NCI-H2107 treated with DMSO at 0.1 percent for 48 hours (cell line): ENCODE data around the gene CTR9.

Source experiments
- DNase-seq: peaks from one replicate; lab custom pipeline; 2025; ENCODE audit not compliant: unreplicated experiment; lab: John Stamatoyannopoulos, UW

The CTR9 gene

GRCh38 chr11:10742460-10743208 is 8.4 kb upstream of the CTR9 start:
- DNase-seq, result no peak

- no peak for DNase-seq
Observed at GRCh38 chr11:10743354-10744000, 7.6 kb upstream of the CTR9 start.

- no peak for DNase-seq
Observed at GRCh38 chr11:10744206-10744605, 6.8 kb upstream of the CTR9 start.

- DNase-seq, result no peak
Observed at GRCh38 chr11:10746871-10747270, 4.2 kb upstream of the CTR9 start.

GRCh38 chr11:10747733-10748132 is 3.3 kb upstream of the CTR9 start:
- DNase-seq, result no peak

GRCh38 chr11:10749476-10749875 is 1.6 kb upstream of the CTR9 start:
- DNase-seq, result no peak

- DNase-seq, result no peak
Observed at GRCh38 chr11:10751581-10751940, 515 bp downstream of the CTR9 start.

GRCh38 chr11:10752061-10752460 is 1.0 kb downstream of the CTR9 start:
- DNase-seq, result no peak

GRCh38 chr11:10752486-10752885 is 1.4 kb downstream of the CTR9 start:
- DNase-seq, result no peak

- no peak for DNase-seq
Observed at GRCh38 chr11:10758957-10759356, 7.9 kb downstream of the CTR9 start.

GRCh38 chr11:10761085-10761698 is 10.1 kb downstream of the CTR9 start:
- DNase-seq, result no peak

GRCh38 chr11:10762185-10762584 is 11.1 kb downstream of the CTR9 start:
- no peak for DNase-seq

GRCh38 chr11:10762913-10763421 is 11.9 kb downstream of the CTR9 start:
- no peak for DNase-seq

GRCh38 chr11:10763766-10764165 is 12.7 kb downstream of the CTR9 start:
- DNase-seq, result no peak

- DNase-seq, result no peak
Observed at GRCh38 chr11:10764412-10764811, 13.4 kb downstream of the CTR9 start.

GRCh38 chr11:10770626-10771254 is 19.7 kb downstream of the CTR9 start:
- DNase-seq, result peak; percentile 6

GRCh38 chr11:10771457-10771856 is 20.4 kb downstream of the CTR9 start:
- no peak for DNase-seq

- DNase-seq, result no peak
Observed at GRCh38 chr11:10774811-10775210, 23.8 kb downstream of the CTR9 start.

GRCh38 chr11:10777393-10777793 is 26.3 kb downstream of the CTR9 start:
- no peak for DNase-seq

GRCh38 chr11:10777806-10778205 is 26.8 kb downstream of the CTR9 start:
- DNase-seq, result no peak

GRCh38 chr11:10778217-10778970 is 27.3 kb downstream of the CTR9 start:
- DNase-seq, result no peak
